Measurements from ENCODE around the gene TUT7. TPM values are rescaled to one million over a fixed set of nuclear protein-coding genes. Genes with fewer than 3 reads are reported as not detected.
"Not testable (repeated sequence)": the region's sequence is repeated elsewhere in the genome, so short reads cannot be mapped to it uniquely, and the experiment has no call there.

The TUT7 gene
- total RNA-seq, 1 donor, result 89.8 TPM

DNA sequence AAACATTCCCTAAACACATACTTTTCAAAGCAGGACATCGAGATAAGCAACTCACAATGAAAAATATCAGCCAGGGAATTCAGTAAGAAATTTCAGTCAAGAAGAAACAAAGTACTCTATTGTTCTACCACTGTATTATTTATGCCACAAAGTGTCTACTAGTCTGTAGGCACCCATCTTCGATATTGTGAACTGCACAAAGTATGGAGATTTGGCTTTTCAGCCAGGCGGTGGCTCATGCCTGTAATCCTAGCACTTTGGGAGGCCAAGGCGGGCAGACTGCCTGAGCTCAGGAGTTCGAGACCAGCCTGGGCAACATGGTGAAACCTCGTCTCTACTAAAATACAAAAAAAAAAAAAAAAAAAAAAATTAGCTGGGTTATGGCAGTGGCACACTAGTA lies 63.9 kb downstream of the TUT7 start:
- not testable (repeated sequence) for H3K27me3 ChIP-seq (ENCODE audit: insufficient read depth, low read length); H3K4me3 ChIP-seq (ENCODE audit: low read length); H3K4me1 ChIP-seq (ENCODE audit: insufficient read depth, low read length); H3K9me3 ChIP-seq (ENCODE audit: low read depth, low read length)

DNA sequence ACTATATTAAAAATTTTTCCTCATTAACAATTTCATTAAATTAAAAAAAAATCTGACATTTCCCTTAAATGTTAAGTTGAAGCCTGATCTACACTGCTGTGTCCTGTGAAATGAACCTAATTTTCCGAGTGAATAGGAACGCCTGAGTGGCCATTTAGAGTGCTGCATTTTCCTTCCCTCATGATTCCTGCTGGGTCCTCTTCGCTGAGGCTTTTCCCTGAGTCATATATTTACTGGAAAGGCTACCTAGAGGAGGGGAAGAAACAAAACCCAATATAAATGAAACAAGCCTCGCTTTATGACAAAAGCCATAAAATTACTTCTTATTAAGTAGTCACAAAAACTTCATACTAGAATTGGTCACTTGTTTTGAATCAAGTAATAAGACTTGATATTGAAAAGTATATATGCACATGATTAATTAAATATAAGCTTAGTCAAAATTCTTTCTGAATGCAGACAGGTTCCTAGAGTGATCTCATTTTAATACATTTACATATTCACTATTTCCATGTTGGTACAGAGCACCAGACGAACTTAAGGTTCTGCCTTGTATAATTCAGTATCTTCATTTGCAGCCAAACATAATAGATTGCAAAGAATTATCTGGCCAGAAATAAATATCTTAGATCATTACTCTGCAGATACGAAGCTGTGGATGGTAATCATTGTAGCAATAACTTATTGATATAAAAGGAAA lies 65.6 kb downstream of the TUT7 start:
- peaks cover 5% of the 10 kb centered on the region for H3K4me1 ChIP-seq (ENCODE audit: insufficient read depth, low read length)
- no peaks in the 10 kb centered on the region for H3K27me3 ChIP-seq (ENCODE audit: insufficient read depth, low read length)
- no peak overlapping the region for H3K4me3 ChIP-seq (ENCODE audit: low read length)
- no peaks in the 10 kb centered on the region for H3K9me3 ChIP-seq (ENCODE audit: low read depth, low read length)

DNA sequence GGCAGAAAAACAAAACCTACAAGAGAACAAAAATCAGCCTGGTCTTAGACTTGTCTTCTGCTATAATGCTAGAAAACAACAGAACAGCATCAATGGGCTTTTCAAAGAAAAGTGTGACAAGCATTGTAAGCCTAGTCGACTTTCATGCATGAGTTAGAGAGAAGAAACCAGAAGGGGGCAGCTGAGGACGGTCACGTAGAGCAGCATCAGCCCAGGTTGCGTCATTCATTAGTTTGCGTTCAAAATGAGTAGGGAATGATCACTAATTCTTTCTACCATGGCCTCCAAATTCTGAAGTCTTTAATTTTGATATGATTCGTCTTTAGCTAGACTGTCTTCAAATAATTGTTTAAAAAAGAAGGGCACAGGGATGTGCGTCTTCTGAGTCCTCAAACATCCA lies 67.2 kb downstream of the TUT7 start:
- Histone ChIP-seq H3K4me1 (ENCODE audit: insufficient read depth, low read length) (peaks cover 14% of the 10 kb centered on the region), H3K4me3 (ENCODE audit: low read length) (no peak overlapping the region), H3K9me3 (ENCODE audit: low read depth, low read length) (no peaks in the 10 kb centered on the region), H3K27me3 (ENCODE audit: insufficient read depth, low read length) (no peaks in the 10 kb centered on the region)

DNA sequence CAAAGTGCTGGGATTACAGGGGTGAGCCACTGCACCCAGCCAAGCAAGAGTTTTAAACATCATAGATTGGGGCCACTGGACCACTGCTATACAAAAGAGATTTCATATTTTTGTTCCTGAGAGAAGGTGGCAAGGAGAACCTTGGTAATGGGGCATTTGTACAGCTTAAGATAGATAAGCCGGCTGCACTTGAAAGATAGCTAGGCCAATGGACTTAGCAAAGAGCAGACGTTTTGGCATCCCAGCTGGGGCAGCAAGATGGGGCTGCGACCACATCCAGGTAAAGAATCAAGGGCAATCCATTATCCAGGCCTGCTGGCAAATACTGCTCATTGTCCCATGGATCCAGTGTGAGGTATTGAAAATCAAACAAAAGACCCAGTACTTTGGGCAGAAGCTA lies 67.9 kb downstream of the TUT7 start:
- Histone ChIP-seq H3K4me3 (ENCODE audit: low read length) (no peak overlapping the region), H3K27me3 (ENCODE audit: insufficient read depth, low read length) (no peaks in the 10 kb centered on the region), H3K9me3 (ENCODE audit: low read depth, low read length) (no peaks in the 10 kb centered on the region)

DNA sequence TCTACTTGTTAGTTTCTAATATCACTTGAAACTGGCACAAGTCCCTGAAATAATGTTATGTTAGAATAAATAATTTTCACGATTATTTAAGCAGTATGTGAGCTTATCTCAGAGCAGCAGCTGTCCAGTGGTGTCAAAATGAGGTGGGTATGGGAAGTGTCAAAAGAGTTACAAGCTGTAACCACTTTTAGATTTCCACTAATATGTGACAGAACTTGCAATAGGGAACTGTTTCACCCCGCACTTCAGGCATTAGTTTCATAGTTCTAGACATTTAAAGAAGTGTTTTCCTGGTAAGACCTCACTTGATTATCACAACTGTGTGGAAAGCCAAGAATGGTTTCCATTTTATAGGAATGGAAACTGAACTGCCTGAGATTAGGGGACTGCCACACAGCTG lies 68.9 kb downstream of the TUT7 start:
- no peaks in the 10 kb centered on the region for H3K9me3 ChIP-seq (ENCODE audit: low read depth, low read length)
- H3K27me3 ChIP-seq (ENCODE audit: insufficient read depth, low read length), result no peaks in the 10 kb centered on the region
- H3K4me1 ChIP-seq (ENCODE audit: insufficient read depth, low read length), result peaks cover 29% of the 10 kb centered on the region
- H3K4me3 ChIP-seq (ENCODE audit: low read length), result no peak overlapping the region

More for the DNA sequence above, 67.9 kb downstream of the TUT7 start:
- peaks cover 19% of the 10 kb centered on the region for H3K4me1 ChIP-seq (ENCODE audit: insufficient read depth, low read length)

DNA sequence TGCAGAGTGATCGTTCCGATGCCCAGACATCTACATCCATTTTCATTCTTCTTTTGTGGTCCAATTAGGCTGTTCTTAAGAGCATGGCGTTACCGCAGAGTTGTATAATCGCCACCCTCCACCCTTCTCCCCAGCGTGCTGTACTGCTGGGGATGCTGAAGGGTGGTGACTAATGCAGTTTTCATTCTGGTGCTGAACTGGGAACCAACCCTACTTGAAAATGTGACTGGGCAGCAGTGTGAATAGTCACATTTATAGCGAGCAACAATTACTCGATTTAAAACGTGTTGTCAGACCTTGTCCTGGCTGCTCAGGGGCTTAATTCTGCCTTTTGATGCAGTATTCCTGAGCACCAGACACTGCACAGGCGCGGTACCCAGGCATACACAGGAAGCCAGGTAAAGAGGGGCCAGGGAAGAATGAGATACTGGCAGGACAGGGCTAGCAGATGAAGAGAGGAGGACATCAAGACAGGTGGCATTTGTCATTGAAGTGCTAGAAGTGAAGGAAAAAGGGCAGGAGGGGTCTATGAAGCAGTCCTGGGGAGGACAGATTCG lies 71.2 kb downstream of the TUT7 start:
- Histone ChIP-seq H3K4me3 (ENCODE audit: low read length) (peak overlapping the region; percentile 92), H3K4me1 (ENCODE audit: insufficient read depth, low read length) (peaks cover 34% of the 10 kb centered on the region), H3K27me3 (ENCODE audit: insufficient read depth, low read length) (no peaks in the 10 kb centered on the region), H3K9me3 (ENCODE audit: low read depth, low read length) (no peaks in the 10 kb centered on the region)

DNA sequence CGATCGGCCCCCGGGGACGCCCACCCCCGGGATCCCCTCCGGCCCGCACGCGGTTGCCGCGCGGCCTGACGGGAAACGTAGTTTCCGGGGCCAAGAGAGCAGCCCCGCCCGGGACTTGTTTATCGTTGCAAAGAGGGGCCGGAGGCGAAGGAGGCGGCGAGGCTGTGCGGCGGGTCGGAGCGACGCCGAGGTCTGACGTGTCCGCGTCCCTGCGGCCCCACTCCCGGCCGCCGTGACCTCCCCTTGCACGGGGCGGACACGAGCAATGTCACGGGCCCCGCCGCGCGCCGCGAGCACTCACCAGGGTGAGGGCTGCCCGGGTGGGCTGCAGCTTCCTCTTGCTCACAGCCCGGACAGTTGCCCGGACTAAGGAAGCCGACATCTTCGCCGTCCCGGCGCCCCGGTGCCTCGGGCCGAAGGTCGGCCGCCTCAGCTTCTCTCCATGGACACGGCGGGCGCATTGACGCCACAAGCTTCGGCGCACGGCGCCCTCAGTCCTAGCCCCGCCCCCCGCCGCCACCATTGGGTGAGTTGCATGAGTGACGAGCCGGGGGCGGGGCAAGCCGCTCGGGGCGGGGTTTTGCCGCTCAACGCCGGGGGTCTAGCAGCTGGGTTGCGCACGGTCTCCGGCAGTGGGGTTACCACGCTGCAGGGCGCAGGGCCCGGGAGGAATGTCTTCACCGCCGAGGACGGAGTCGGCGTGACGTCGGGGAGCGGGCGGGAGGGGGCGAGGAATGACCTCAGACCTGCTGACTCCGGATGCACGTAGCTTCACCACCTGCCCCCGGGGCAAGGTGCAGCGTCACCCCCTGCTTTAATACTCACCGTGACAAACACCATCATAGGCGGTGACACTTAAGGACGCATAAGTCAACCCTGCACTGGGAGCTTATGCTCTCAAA lies 71.9 kb downstream of the TUT7 start, which contains the start of gene ISCA1:
ISCA1 (minus strand) TSS at position 462 of the 902 bp plus-strand sequence; CDS start at position 382, 80 bp downstream.
- Histone ChIP-seq H3K4me1 (ENCODE audit: insufficient read depth, low read length) (peaks cover 36% of the 10 kb centered on the region), H3K9me3 (ENCODE audit: low read depth, low read length) (no peaks in the 10 kb centered on the region), H3K4me3 (ENCODE audit: low read length) (peak within 1 kb of the TSS; percentile 92), H3K27me3 (ENCODE audit: insufficient read depth, low read length) (no peaks in the 10 kb centered on the region)

DNA sequence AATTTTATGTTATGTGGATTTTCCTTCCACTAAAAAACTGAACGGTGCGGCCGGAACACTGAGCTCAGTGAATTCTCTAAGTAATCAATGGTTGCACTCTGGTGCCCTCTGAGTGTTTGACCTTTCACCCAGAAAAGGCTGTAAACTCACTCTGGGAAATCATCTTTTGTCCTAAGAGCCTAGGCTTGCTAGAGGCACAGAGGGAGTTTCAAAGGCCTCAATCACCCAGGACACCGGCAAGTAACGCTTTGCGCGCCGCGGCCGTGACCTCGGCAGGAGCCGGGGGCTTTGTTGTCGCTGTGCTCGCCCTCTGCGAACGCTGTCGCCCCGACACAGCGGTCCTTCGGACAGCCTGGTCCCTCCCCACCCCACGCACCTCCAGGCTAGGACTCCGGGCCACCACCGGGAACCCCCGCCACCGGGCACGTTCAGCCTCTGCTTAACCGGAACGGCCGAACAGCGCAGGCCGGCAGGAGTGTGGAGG lies 72.6 kb downstream of the TUT7 start:
- Histone ChIP-seq H3K4me1 (ENCODE audit: insufficient read depth, low read length) (peaks cover 39% of the 10 kb centered on the region), H3K4me3 (ENCODE audit: low read length) (peak overlapping the region; percentile 92), H3K9me3 (ENCODE audit: low read depth, low read length) (no peaks in the 10 kb centered on the region), H3K27me3 (ENCODE audit: insufficient read depth, low read length) (no peaks in the 10 kb centered on the region)

DNA sequence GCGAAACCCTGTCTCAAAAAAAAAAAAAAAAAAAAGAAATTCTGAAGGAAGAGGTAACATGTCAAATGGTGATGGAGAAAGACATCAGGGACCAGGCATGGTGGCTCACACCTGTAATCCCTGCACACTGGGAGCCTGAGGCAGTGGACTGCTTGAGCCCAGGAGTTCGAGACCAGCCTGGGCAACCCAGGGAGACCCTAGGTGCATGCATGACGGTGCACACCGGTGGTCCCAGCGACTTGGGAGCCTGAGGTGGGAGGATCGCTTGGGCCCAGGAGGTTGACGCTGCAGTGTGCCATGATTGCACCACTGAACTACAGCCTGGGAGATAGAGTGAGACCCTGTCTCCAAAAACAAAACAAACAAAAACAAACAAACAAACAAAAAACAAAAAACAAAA lies 73.6 kb downstream of the TUT7 start:
- Histone ChIP-seq H3K9me3 (ENCODE audit: low read depth, low read length) (no peaks in the 10 kb centered on the region), H3K27me3 (ENCODE audit: insufficient read depth, low read length) (no peaks in the 10 kb centered on the region), H3K4me1 (ENCODE audit: insufficient read depth, low read length) (peaks cover 38% of the 10 kb centered on the region), H3K4me3 (ENCODE audit: low read length) (no peak overlapping the region)

DNA sequence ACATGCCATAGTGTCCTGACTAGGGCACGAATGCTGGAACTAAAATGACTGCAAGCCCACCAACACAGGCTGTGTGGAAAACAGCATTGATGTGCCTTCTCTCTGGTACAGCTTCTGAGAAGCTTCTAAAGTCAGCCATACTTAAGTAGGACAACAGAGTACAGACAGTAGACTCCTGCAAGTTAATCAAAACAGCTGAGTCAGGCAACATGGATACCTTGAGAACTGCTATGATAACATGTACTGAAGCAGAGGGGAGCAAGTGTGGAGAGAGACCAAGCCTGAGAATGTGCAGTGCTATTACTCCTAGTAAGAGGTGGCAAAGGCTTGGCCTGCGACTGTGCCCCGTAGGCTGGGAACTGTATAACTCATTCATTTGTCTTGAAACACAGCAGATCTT lies 74.4 kb downstream of the TUT7 start:
- H3K9me3 ChIP-seq (ENCODE audit: low read depth, low read length), result no peaks in the 10 kb centered on the region
- peaks cover 34% of the 10 kb centered on the region for H3K4me1 ChIP-seq (ENCODE audit: insufficient read depth, low read length)
- H3K27me3 ChIP-seq (ENCODE audit: insufficient read depth, low read length), result no peaks in the 10 kb centered on the region
- H3K4me3 ChIP-seq (ENCODE audit: low read length), result no peak overlapping the region

DNA sequence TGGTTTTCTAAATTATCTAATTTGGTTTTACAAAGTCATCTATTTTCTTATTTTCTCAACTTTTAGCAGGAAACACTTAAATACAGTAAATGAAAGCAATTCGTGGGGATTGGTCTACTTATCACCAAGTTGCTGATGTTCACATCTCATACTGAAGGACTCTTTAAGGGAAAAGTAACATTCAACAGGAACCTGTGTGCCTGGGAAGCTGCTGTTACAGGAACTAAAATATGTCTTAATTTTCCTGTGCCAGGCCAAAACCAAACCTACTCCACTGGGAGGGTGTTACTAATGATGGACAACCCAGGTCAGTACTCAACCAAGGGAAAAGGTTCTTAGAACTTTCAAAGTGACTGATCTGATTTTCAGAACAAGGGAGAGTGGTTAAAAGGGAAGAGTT lies 77.1 kb downstream of the TUT7 start:
- Histone ChIP-seq H3K9me3 (ENCODE audit: low read depth, low read length) (no peaks in the 10 kb centered on the region), H3K4me3 (ENCODE audit: low read length) (no peak overlapping the region), H3K4me1 (ENCODE audit: insufficient read depth, low read length) (peaks cover 24% of the 10 kb centered on the region), H3K27me3 (ENCODE audit: insufficient read depth, low read length) (no peaks in the 10 kb centered on the region)

DNA sequence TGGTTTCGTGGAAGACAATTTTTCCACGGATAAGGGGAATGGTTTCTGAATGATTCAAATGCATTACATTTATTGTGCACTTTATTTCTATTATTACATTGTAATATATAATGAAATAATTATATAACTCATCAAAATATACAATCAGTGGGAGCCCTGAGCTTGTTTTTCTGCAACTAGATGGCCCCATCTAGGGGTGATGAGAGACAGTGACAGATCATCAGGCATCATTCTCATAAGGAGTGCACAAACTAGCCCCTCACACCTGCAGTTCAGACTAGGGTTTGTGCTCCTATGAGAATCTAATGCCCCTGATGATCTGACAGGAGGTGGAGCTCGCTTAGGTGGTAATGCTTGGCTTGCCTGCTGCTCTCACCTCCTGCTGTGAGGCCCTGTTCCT lies 78.2 kb downstream of the TUT7 start:
- no peak overlapping the region for H3K4me3 ChIP-seq (ENCODE audit: low read length)
- H3K4me1 ChIP-seq (ENCODE audit: insufficient read depth, low read length), result peaks cover 16% of the 10 kb centered on the region
- H3K9me3 ChIP-seq (ENCODE audit: low read depth, low read length), result no peaks in the 10 kb centered on the region
- no peaks in the 10 kb centered on the region for H3K27me3 ChIP-seq (ENCODE audit: insufficient read depth, low read length)

DNA sequence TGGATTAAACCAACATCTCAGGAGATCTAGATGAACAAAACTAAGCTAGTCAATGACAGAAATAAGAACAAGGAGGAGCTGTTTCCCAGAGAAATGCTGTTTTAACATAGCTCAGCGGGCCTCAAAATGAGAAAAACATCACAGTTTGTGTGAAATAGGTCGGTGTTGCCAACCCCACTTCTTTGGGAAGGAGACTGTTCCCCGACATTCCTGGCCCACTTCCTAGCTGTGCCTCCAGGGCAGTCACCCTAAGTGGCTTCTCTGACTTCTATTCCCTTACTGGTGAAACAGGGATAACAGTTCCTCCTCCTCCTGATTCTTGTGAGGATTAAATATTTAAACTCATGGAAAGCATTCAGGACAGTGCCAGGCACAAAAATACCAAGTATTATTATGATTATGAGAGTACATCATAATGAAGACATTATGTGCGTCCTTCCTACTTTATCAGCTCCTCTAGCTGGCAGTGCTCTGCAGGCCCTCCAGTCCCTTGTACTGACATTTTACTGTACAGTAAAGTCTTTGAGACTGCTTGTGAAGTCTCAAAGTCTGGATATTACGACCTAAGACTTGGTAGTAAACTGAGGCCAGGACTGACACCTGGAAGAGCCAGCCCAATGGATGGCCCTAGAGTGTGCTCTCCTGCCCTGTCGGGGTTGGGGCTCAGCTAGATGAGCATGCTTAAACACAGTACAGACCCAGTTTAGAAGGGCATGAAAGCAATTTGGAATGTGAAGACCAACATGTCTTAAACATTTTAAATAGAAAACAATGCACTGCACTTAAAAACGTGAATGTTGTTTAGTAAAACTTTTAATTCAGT lies 79.2 kb downstream of the TUT7 start:
- Histone ChIP-seq H3K27me3 (ENCODE audit: insufficient read depth, low read length) (no peaks in the 10 kb centered on the region), H3K4me3 (ENCODE audit: low read length) (no peak overlapping the region), H3K4me1 (ENCODE audit: insufficient read depth, low read length) (peaks cover 7% of the 10 kb centered on the region), H3K9me3 (ENCODE audit: low read depth, low read length) (no peaks in the 10 kb centered on the region)

DNA sequence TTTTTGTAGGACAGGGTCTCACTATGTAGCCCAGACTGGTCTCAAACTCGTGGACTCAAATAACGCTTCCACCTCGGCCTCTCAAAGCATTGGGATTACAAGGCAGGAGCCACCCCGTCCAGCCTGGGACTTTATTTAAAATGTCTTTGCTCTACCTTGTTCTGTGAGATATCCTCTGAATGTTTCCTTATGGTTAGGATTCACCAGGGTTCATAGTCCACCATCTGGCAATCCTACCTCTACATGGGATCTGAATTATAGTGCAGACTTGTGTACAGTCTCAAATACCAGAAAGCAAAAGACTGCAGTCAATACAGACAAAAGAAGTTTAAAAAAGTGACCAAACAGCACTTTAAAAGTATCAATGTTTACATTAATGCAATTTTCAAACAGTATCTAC lies 82.0 kb downstream of the TUT7 start:
- Histone ChIP-seq H3K4me3 (ENCODE audit: low read length) (no peak overlapping the region), H3K9me3 (ENCODE audit: low read depth, low read length) (no peaks in the 10 kb centered on the region)

More for the DNA sequence above, 82.0 kb downstream of the TUT7 start:
- peaks cover 2% of the 10 kb centered on the region for H3K4me1 ChIP-seq (ENCODE audit: insufficient read depth, low read length)
- H3K27me3 ChIP-seq (ENCODE audit: insufficient read depth, low read length), result no peaks in the 10 kb centered on the region
